Activated CD8-positive, alpha-beta memory T cell treated with anti-CD3 and anti-CD28 coated beads for 24 hours (primary cell): ENCODE measurements around the gene PRADC1.

Experiments
- DNase-seq: peaks from one replicate; pipeline ENCODE4 v3.0.0-alpha.2; 2020

The PRADC1 gene

DNA sequence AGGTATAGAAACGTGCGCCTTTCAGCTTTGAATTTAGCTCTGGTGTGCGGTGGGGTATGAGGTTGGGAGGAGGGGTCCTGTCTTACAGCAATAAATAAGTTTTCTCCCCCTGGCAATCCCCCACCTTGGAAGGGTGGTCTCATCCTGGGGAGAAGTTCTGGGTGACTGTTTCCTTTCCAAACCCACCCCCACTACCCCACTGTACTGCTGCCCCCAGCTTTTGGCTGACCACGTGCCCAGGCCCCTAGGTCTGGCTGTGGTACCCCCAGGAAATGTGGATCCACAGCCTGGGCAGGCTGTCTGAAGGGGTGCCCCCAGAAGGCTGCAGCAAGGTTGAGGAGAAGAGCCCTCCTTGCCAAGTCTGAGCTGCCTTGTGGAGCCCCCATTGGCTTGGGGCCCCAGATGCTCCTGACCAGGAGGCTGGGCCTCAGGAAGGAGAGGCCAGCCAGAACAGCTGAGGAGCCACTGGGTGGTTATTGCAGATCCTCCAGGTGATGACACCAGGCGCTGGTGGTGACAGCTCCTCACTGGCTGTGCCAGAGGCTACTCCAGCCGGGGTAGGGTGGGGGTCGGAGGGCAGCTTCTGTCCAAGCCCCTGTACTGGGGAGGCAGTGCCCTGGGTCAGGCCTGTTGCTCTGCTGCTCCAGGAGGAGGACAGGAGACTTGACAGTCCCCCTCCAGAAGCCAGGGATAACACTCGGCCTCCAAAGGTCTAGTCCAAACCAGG is 25.3 kb upstream of the PRADC1 start:
- DNase-seq, result no peak

DNA sequence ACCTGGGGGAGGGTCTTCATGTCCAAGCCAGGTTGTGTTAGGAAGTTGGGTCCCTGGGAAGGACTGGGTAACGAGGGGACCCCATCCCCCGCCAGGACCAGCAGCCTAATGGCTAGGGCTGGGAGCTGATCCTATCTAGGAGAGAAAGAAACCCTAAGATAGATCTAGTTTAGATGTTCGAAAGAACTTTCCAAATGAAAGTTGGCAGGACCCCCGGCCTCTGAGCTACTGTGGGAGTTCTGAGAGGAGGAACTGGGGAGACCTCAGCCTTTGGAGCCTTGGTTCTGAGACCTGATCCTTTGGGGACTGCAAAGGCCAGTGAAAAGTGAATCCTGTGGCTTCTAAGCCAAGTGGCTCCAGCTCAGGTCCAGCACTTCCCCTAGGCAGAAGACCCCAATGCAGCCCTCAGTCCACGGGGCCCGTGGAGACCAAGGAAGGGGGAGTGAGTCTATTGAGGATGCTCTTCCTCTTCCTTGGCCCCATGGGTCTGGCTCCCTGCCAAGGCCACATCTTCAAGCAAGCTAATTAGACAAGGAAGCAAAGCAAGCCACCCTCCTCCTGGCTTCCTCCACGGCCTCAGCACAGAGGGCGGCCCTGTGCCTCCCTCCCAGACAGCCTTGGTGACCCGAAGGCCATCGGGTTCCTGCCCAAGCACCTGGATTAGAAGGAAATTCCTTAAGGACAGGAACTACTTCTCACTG is 24.5 kb upstream of the PRADC1 start:
- no peak for DNase-seq

DNA sequence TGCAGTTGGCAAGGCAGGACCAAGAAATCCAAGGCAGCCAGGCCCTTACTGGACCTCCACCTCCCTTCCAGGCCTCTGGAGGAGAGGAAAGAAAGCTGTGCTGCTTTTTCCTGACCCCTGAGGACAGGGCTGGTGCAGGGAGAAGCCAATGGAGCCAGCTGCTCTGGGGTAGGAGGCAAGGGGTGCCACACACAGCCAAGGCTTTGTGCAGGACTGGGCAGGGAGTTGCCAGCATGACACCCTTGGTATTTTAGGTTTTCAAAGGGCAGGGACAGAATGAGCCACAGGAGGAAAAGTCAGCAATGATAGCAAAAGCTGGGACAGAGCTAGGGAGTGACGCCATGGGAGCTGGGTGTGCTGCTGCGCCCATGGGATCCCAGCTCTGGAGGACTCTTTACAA is 24.0 kb upstream of the PRADC1 start:
- DNase-seq, result no peak

DNA sequence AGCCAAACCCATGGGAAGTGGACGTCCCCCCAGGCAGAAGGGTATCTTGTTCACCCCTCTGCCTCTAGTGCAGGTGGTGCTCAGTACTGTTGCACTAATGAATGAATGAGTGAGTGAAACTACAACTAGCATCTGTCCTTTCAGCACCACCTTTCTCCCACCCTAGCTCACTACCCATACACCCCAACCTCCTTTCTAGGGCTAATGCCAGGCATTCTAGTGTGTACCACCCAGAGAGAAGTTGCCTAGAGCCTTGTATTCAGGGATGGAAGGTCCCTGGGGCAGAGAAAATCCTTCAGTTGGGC is 23.5 kb upstream of the PRADC1 start:
- no peak for DNase-seq

DNA sequence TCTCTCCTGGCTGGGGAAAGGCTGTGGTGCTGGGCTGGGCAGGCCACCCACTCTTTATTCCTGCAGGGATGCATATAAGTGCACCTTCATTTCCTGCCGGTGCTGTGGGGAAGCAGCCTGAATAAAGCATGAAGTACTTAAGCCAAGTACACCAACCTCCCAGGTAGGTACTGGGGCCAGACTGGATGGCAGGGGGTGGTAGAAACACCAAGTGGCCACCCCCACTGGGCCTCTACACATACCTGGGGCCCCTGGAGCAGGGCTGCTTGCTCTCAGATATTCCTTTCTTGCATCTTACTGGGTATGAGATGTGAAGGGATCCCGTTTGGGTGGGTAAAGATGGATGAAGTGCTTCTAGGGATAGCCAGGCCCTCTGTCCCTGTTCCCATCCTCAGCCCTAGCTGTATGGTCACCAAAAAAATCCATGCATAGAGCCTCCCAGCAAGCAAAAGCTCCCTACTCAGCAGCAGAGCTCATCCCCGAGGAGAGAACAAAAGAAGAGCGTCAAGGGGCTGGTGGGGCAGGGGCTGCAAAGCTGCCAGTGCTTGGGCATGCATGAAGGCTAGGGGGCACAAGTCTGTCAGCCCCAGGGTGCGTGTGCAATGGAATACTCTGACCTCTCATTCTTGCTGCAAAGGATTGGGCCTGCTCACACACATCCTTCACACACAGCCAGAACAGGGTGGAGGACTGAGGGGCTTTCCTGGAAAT is 23.0 kb upstream of the PRADC1 start:
- DNase-seq, result peak; percentile 56

DNA sequence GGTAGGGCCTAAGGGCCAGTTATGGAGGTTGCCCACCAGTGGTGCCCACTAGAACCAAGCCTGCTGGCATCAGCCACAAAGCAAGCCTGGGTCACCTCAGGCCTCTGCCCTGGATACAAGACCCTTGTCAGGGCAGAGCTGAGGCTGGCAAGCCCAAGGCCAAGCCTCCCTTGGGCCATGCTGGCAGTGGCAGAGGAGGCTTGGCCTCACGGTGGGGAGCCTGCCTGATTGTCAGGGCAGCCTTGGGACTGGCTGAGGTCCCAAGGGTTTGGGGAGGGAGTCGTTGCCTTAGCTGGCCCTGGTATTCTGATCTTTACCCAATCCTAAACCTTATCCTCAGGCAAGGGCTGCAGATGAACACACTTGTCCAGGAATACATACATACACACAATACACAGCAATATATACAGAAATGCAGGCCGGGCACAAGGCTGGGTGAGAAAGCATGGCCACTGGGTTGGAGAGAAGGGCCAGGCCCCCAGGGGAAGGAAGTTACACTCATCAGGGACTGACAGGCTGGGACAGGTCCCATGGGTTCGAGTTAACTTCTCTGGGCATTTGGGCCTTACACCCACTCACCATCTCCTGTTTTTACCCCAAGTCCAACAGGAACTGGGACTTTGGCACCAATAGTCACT is 22.1 kb upstream of the PRADC1 start:
- no peak for DNase-seq

DNA sequence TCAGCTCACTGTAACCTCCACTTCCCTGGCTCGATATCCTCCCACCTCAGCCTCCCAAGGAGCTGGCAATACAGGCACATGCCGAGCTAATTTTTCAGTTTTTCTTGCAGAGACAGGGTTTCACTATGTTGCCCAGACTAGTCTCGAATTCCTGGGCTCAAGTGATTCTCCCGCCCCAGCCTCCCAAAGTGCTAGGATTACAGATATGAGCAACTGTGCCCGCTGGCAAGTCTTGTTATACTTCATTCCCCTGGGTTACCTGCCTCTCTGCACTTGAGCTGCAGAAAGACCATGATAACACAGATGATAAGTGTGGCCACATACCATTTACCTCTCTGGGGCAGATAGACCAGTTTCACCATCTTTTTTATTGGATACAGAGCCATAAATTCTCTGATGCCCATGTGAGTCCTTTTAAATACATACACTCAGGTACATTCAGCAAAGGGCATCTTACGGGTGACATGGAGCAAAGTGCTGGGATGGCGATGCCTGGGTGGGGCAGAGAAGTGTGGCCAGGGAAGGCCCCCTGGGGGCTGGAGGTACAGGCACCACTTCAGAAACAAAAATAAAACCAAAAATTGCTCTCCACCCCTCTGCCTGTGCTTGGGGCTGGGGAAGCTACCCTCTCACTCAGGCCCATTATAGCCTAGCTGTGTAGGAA is 21.4 kb upstream of the PRADC1 start:
- no peak for DNase-seq

DNA sequence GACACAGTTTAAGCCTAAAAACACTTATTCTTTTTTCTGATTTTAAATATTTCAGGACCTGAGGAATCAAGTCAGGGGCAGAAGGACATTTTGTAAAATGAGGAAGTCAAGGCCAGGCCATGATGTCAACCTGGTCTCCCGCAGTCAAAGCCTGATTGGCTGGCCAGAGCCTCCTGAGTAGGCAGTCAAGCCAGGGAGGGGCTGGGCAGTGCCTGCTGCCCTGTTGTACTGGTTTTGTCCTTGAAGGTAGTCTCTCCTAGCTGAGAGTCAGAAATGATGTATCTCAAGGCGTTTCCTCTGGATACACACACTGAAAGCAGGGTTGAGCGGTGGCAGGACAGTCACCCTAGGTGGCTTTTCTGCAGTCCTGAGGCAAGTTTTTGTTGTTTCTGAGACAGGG is 20.9 kb upstream of the PRADC1 start:
- peak; percentile 56 for DNase-seq

DNA sequence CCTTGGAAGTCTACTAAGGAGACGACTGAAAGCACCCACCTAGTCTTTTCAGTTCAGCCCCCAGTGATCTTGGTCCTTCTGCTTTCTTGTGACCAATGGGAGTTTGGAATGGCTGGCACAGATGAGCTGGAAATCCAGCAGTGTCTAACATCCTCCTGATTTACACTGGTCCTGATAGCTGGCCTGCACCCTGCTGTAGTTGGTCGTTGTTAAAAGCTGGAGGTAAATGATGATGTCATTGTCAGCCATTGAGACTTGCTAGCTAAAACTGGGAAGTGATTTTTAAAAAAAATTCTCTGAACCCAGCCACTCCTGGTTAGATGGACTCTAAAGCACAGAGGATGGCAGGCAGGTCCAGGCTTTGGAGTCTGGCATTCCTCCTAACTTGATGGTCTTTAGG is 20.4 kb upstream of the PRADC1 start:
- no peak for DNase-seq

DNA sequence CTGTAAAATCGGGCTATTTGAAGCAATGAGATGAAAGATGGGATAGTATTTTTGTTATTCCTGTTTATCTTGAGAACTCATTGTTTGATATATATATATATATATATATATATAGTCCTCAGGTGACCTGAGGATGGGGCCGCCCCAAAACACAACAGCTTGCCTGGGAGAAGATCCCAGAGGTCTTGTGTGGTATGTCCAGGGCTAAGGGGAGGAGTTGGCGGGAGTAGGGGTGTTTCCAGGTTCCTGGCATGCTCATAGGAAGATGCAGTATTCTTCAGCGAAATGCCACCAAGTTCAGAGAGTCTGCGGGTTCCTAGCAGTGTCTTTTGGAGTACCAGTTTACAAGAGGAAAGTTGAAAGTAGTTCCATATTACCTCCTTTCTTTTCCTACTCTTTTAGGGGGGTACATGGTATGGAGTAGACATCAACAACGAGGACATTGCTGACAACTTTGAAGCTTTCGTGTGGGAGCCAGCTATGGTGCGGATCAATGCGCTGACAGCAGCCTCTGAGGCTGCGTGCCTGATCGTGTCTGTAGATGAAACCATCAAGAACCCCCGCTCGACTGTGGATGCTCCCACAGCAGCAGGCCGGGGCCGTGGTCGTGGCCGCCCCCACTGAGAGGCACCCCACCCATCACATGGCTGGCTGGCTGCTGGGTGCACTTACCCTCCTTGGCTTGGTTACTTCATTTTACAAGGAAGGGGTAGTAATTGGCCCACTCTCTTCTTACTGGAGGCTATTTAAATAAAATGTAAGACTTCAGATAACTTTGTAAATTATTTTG is 19.4 kb upstream of the PRADC1 start:
- no peak for DNase-seq

DNA sequence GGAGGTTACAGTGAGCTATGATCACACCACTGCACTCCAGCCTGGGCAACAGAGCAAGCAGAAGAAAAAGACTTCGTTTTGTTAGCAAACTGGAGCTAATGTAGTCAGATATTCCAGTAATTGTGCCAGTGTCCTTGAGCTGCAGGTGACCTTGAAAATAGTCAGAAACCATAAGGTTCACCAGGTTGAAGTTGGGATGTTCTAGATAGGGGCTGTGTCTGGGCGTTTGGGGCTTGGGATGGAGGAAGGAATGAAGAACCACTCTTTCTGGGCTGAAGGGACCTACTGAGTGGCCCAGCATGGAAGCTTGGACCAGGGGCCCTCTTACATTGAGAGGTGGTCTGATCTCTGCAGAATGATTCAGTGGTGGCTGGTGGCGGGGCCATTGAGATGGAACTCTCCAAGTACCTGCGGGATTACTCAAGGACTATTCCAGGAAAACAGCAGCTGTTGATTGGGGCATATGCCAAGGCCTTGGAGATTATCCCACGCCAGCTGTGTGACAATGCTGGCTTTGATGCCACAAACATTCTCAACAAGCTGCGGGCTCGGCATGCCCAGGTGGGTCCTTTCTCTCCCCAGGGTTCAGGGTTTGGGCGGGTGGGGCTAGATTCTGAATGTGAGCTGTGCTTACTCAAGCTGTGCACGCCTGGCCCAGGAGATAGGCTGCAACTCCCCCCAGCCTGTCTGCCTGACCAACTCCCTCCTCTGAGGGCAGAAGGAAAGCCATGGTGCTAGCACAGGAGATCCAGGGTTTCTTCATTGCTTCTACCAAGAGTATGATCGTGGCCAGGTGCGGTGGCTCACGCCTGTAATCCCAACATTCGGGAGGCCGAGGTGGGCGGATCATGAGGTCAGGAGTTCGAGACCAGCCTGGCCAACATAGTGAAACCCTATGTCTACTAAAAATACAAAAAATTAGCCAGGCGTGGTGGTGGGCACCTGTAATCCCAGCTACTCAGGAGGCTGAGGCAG is 18.1 kb upstream of the PRADC1 start:
- DNase-seq, result no peak

DNA sequence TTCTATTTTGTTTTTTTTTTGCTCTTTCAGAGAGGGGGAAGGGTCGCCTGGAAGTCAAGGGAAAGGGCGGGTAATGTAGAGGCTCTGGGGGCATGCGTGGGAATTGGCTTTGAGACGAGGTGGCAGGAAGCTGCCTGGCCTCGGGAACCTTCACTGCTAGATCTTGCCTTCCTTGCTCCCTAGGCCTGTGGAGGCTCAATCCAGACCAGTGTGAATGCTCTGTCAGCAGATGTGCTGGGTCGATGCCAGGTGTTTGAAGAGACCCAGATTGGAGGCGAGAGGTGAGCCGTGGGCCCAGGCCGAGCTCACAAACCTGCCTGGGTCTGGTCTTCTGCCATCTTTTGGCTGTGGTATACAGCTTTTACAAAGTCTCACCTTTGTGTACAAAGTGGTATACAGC is 16.6 kb upstream of the PRADC1 start:
- DNase-seq, result no peak

DNA sequence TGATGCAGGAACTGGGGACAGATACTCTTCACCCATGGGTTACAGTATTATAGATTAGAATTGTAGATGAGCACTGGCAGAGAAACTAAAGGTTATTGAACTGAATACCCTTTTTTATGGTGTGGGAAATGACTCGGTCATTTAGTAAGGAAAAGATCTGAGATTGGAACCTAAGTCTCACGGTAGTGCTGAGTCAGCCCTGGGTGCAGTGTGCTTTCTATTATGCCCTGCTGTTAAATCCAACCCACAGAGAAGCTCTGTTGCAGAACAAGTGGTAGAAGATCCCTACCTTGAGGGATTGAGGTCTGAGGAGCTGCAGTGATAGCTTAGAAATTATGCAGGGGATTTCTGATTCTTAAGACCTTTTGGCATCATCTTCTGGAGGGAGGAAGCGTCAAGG is 13.8 kb upstream of the PRADC1 start:
- DNase-seq, result no peak

DNA sequence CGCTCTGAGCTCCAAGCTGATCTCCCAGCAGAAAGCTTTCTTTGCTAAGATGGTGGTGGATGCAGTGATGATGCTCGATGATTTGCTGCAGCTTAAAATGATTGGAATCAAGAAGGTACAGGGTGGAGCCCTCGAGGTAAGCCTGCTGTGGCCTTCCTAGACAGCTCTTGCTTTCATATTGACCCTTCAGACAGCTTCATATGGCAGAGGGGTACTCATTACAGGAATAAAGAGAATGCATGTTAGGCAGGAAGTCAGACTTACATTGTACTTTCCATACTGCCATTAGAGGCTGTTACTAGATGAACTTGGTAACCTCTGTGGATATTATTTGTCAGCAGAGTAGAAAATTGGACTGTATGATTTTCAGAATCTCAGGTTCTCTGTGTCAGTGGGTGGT is 11.5 kb upstream of the PRADC1 start:
- DNase-seq, result no peak

DNA sequence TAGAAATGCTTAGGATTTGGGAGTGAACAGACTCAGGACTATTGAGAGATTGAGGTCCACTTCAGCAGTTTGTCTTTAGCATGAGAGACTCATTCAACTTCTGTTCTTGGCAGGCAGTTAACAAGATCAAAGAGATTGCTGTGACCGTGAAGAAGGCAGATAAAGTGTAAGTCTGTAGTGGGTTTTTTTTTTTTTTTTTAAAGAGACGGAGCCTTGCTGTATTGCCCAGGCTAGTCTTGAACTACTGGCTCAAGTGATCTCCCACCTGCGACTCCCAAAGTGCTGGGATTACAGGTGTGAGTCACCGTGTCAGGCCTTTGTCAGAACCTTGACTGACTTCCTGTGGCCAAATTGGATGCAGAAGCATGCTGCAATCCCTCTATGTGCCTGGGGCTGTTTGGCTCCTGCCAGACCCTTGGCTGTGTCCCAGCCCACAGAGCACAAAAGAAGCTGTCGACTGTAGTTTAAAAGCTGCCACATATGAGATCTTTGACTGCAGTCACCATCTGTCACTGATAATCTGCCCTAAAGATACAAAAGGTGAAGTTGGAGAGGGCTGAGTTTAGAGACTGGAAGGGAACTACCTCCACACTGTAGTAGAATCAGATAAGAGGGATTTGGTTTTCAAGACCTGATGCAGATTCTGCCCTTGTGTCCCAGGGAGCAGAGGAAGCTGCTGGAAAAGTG is 11.0 kb upstream of the PRADC1 start:
- no peak for DNase-seq

DNA sequence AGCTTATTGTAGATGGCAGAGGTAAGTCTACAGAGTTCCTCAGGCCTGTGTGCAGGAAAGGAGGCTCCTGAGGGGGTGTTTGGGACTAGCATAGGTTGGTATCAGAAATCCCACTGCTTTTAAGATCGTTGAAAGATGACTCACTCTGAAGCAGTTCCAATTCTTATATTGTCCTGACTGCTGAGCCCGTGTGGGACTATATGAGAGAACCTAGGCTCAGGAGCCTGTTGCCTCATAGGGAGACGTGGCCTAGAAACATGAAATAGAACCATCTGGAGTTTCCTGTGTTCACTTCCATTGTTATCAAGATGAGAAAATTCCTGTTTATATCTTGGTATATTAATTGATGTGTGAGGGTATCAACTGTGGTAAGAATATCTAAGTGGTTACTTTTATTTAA is 6.7 kb upstream of the PRADC1 start:
- no peak for DNase-seq

DNA sequence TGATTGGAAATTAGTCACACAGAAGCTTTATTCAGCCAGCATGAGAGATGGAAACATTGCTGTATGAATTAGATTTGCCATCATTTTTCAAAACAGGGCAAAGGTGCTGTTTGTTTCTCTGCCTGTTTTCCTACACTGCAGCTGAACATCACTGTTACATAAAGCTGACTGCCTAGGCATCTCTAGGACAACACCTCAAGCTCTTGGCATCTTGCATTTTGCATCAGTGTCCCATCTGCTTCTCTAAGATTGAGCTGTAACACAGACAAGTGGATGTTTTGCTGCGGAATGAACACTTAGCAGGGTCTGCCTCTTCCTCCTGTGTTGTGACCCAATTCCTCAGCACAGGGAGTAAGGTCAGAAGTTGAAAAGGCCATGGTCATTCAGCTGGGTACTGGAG is 5.9 kb upstream of the PRADC1 start:
- DNase-seq, result no peak

DNA sequence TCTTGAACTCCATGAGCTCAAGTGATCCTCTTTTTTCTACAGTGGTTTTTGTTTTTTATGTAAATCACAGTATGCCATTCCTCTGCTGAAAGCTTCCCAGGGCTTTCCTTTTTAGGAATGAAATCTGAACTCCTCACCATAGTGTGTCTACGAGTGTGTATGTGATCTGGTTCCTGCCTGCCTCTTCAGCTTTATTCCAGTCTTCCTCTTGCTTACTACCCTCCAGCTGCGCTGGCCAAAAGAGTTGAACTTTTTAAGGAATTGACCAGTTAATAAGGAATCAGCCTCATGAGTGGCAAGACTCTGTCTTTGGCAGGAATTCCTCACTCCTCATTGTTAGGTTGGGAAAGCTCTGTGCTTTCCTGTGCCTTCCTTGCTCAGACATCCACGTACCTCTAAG is 5.1 kb upstream of the PRADC1 start:
- DNase-seq, result no peak

DNA sequence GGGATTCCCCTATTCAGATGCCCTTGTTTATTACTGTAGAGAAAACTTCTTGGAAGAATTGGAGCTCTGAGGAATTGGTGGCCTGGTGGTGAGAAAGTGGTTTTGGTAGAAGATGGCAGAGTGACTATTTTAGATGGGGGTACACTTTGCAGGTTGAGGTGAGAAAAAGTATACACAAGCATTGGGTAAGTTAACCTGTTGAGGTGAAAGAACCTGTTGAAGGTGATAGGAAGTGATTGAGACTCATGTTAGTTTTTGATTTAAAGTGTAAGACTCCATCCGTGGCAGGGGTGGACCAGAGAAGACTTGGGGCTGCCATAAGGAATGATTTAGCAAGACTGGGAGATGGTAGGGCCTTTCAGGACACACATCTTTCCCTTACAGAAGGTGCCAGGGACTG is 4.1 kb upstream of the PRADC1 start:
- no peak for DNase-seq

DNA sequence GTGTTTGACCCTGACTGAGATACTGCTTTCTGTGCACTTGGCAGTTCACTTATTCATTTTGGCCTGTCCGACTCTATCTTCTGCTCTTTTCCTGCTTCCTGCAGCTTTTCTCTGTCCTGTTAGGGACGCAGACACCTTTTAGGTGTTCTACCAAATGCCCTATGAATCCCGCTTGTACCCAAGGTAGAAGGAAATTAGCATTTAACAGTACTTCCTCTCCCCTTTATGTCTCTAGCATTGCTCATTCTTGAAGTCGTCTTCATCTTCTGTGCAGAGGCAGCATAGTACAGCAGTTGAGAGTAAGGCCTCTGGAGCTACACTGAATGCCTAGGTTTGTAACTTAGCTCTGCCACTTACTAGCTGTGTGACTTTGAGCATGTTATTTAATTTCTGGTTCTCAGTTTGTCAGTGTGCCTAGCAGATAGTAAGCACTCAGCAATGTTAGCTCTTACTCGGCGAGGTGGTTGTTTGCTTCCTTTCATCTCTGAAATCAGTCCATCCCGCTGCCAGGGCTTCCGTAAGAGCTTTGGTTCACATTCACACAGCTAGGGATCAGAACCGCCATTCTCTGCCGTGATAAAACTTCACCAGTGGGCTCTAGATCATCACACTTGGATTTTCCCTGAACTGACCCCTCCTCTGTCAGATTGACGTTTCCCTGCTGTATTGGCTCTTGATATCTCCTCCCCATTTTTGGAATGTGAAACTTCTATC is 2.4 kb upstream of the PRADC1 start:
- DNase-seq, result no peak
